ENCODE results near the gene POLR1E. TPM values are rescaled to one million over a fixed set of nuclear protein-coding genes. Genes with fewer than 3 reads are reported as not detected.

Gene POLR1E
- total RNA-seq, 1 donor from 2014 or later = 12.3 TPM

DNA sequence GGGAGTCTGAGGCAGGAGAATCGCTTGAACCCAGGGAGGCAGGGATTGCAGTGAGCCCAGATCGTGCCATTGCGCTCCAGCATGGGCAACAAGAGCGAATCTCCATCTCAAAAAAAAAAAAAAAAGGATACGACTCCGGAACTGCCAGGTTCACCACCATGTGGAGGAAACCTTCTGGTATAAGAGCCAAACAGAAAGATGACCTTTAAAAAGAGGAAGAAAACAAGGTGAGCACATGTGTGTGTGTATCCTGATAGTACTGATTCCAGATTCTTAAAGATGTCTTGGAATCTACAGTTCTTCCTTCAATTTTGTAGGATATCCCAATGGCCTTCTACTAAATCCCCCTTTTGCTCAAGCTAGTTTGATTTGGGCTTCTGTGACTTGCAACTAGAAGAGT, 56.7 kb downstream of the POLR1E start:
- TF ChIP-seq POLR2A (IDR thresholded peaks at IDR 0.05) = no peak
- TF ChIP-seq, protein P1, sequence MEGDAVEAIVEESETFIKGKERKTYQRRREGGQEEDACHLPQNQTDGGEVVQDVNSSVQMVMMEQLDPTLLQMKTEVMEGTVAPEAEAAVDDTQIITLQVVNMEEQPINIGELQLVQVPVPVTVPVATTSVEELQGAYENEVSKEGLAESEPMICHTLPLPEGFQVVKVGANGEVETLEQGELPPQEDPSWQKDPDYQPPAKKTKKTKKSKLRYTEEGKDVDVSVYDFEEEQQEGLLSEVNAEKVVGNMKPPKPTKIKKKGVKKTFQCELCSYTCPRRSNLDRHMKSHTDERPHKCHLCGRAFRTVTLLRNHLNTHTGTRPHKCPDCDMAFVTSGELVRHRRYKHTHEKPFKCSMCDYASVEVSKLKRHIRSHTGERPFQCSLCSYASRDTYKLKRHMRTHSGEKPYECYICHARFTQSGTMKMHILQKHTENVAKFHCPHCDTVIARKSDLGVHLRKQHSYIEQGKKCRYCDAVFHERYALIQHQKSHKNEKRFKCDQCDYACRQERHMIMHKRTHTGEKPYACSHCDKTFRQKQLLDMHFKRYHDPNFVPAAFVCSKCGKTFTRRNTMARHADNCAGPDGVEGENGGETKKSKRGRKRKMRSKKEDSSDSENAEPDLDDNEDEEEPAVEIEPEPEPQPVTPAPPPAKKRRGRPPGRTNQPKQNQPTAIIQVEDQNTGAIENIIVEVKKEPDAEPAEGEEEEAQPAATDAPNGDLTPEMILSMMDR (IDR thresholded peaks at IDR 0.05) = no peak
- no peak for TF ChIP-seq POLR2AphosphoS5 (IDR thresholded peaks at IDR 0.05; ENCODE audit: insufficient read depth in 1 of 2, low read depth in 1 of 2)
- no peak overlapping the region for H3K4me3 ChIP-seq
- intact Hi-C loops (cut with DNase I) = no loop called here
- peaks cover 10% of the 10 kb centered on the region for H3K4me1 ChIP-seq
- no peaks in the 10 kb centered on the region for H3K9me3 ChIP-seq
- no peaks in the 10 kb centered on the region for H3K36me3 ChIP-seq
- H3K27ac ChIP-seq = no peak overlapping the region
- DNase-seq (ENCODE audit: extremely low spot score in 2 of 2) = no peak
- H3K27me3 ChIP-seq = no peaks in the 10 kb centered on the region

DNA sequence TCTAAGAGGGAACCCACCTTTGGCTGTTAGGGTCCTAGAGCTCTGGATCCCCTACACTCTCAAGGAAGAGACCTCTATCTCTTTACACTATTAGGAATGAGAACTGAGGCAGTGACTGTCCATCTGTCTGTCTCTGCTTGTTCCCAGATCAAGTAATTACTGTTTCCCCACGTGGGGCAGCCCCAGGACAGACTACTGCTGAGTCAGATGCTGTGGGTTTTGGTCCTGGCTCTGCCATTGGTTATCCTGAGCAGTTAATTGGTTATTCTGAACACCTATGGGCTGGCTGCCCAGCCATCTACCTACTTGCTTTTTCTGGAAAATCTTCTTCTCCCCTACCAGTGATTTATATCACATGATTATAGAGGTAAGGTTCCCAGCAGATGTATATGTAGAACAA, 57.1 kb downstream of the POLR1E start:
- intact Hi-C loops (cut with DNase I) = no loop called here
- H3K27ac ChIP-seq = no peak overlapping the region
- H3K9me3 ChIP-seq = no peaks in the 10 kb centered on the region
- no peak for DNase-seq (ENCODE audit: extremely low spot score in 2 of 2)
- H3K4me3 ChIP-seq = no peak overlapping the region
- peaks cover 10% of the 10 kb centered on the region for H3K4me1 ChIP-seq
- H3K36me3 ChIP-seq = no peaks in the 10 kb centered on the region
- no peaks in the 10 kb centered on the region for H3K27me3 ChIP-seq
- TF ChIP-seq POLR2A (IDR thresholded peaks at IDR 0.05) (no peak), POLR2AphosphoS5 (IDR thresholded peaks at IDR 0.05; ENCODE audit: insufficient read depth in 1 of 2, low read depth in 1 of 2) (no peak)
- TF ChIP-seq, protein P1 (IDR thresholded peaks at IDR 0.05) = no peak

DNA sequence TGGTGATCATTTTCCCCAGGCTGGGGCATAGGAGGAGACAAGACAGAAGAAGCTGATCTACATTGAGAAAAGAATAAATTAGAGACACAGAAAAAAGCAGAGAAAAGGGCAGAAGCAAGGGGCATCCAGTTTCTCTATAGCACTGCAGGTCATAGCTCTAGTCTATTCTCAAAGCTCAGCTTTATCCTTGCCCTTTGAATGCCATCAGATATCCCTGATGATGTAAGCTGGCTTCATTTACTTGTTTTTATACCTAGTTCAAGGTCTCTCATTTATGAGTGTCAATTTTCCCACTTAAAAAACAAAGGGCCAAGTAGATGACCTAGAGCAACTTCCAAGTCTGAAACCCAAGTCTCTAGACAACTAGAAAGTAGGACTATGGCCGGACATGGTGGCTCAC, 57.7 kb downstream of the POLR1E start:
- Histone ChIP-seq H3K9me3 (no peaks in the 10 kb centered on the region), H3K36me3 (no peaks in the 10 kb centered on the region), H3K4me3 (no peak overlapping the region), H3K27me3 (no peaks in the 10 kb centered on the region), H3K4me1 (peaks cover 10% of the 10 kb centered on the region), H3K27ac (no peak overlapping the region)
- DNase-seq (ENCODE audit: extremely low spot score in 2 of 2) = no peak
- intact Hi-C loops (cut with DNase I) = no loop called here
- TF ChIP-seq POLR2A (IDR thresholded peaks at IDR 0.05) (no peak), POLR2AphosphoS5 (IDR thresholded peaks at IDR 0.05; ENCODE audit: insufficient read depth in 1 of 2, low read depth in 1 of 2) (no peak)
- TF ChIP-seq, protein P1 (IDR thresholded peaks at IDR 0.05) = no peak

DNA sequence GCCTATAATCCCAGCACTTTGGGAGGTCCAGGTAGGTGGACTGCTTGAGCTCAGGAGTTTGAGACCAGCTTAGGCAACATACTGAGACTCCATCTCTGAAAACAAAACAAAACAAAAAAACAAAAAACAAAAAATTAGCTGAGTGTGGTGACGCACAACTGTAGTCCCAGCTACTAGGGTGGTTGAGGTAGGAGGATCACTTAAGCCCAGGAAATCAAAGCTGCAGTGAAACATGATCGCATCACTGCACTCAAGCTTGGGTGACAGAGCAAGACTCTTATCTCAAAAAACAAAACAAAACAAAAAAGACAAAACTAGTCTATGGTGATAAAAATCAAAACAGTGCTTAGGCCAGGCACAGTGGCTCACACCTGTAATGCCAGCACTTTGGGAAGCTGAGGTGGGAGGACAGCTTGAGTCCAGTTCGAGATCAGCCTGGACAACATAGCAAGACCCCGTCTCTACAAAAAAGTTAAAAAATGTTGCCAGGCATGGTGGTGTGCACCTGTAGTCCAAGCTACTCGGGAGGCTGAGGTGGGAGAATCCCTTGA, 61.7 kb downstream of the POLR1E start:
- H3K27me3 ChIP-seq = no peaks in the 10 kb centered on the region
- intact Hi-C loops (cut with DNase I) = no loop called here
- peaks cover 9% of the 10 kb centered on the region for H3K4me1 ChIP-seq
- TF ChIP-seq POLR2A (IDR thresholded peaks at IDR 0.05) (no peak), POLR2AphosphoS5 (IDR thresholded peaks at IDR 0.05; ENCODE audit: insufficient read depth in 1 of 2, low read depth in 1 of 2) (no peak)
- TF ChIP-seq, protein P1 (IDR thresholded peaks at IDR 0.05) = no peak
- H3K9me3 ChIP-seq = no peaks in the 10 kb centered on the region
- no peak overlapping the region for H3K4me3 ChIP-seq
- no peak overlapping the region for H3K27ac ChIP-seq
- H3K36me3 ChIP-seq = no peaks in the 10 kb centered on the region
- DNase-seq (ENCODE audit: extremely low spot score in 2 of 2) = no peak

DNA sequence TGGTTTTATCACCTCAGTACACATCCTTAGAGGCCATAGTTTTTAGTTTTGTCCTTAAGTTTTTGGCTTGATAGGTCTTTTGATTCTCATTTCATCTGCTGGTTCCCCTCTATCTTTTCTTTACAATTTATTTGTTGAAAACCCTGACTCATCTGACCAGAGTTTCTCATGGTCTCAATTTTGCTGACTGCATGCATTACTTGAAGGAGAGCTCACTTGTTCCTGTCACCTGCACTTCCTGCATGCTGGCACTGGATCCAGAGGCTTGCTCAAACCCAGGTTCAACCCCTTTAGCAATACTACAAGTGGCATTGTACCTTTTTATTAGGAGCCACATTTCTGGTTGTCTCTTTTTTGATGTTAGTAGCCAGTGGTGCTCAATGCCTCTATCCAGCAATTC, 63.8 kb downstream of the POLR1E start:
- intact Hi-C loops (cut with DNase I) = no loop called here
- TF ChIP-seq POLR2A (IDR thresholded peaks at IDR 0.05) (no peak), POLR2AphosphoS5 (IDR thresholded peaks at IDR 0.05; ENCODE audit: insufficient read depth in 1 of 2, low read depth in 1 of 2) (no peak)
- TF ChIP-seq, protein P1 (IDR thresholded peaks at IDR 0.05) = no peak
- Histone ChIP-seq H3K4me3 (no peak overlapping the region), H3K36me3 (no peaks in the 10 kb centered on the region), H3K27ac (no peak overlapping the region), H3K27me3 (no peaks in the 10 kb centered on the region), H3K4me1 (peaks cover 9% of the 10 kb centered on the region), H3K9me3 (no peaks in the 10 kb centered on the region)
- no peak for DNase-seq (ENCODE audit: extremely low spot score in 2 of 2)
